ENCODE measurements around the gene CBLL1.

DNA sequence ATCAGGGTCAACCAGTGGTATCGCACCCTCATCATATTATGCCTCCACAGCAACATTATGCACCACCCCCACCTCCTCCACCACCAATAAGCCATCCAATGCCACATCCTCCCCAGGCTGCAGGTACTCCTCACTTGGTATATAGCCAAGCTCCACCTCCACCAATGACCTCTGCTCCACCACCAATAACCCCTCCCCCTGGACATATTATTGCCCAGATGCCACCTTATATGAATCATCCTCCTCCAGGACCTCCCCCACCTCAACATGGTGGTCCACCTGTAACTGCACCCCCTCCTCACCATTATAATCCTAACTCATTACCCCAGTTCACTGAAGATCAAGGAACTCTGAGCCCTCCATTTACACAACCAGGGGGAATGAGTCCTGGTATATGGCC is 14.7 kb downstream of the CBLL1 start:
- TF ChIP-seq, protein P1, sequence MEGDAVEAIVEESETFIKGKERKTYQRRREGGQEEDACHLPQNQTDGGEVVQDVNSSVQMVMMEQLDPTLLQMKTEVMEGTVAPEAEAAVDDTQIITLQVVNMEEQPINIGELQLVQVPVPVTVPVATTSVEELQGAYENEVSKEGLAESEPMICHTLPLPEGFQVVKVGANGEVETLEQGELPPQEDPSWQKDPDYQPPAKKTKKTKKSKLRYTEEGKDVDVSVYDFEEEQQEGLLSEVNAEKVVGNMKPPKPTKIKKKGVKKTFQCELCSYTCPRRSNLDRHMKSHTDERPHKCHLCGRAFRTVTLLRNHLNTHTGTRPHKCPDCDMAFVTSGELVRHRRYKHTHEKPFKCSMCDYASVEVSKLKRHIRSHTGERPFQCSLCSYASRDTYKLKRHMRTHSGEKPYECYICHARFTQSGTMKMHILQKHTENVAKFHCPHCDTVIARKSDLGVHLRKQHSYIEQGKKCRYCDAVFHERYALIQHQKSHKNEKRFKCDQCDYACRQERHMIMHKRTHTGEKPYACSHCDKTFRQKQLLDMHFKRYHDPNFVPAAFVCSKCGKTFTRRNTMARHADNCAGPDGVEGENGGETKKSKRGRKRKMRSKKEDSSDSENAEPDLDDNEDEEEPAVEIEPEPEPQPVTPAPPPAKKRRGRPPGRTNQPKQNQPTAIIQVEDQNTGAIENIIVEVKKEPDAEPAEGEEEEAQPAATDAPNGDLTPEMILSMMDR (conservative IDR thresholded peaks at IDR 0.05; ENCODE audit: low read depth in 2 of 2) = no peak
- TF ChIP-seq POLR2AphosphoS5 (IDR thresholded peaks at IDR 0.05; ENCODE audit: low read depth) (no peak), EZH2 (IDR thresholded peaks at IDR 0.05; ENCODE audit: low read depth, unreplicated experiment) (no peak)

All from GM23338 (cell line).